GM11168 (cell line): ENCODE data around the gene GFER.
"Not testable (repeated sequence)": the region's sequence is repeated elsewhere in the genome, so short reads cannot be mapped to it uniquely, and the experiment has no call there.

Experiments used
- in situ Hi-C: fragments of 300-500 bp; cut with MboI; formaldehyde crosslinking; loops from one replicate; pipeline ENCODE4 v1.12.0; 2022; ENCODE audit warnings: low sequenced_read_pairs; ENCODE audit not compliant: unreplicated experiment

GFER gene

DNA sequence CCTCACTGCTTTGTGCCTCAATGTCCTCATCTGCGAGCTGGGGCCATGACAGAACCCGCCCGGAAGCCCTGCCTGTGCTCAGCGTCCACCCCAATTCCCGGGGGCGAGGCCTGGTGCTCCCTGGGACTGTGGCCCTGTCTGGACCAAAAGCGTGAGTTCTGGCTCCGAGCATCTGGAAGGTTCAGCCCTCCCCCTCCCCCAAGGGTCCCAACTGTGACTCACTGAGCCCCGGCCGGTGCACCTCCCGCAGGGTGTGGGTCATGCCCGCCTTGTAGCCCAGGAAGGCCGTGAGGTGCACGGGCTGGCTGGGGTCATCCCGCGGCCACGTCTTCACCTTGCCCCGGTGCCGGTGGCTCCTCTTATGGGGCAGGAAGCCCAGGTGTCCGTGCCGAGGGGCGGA, 30.3 kb upstream of the GFER start:
- in situ Hi-C loops, result loop anchor here (10.0 kb wide), 1 partner anchor 1609 kb away; no protein-coding TSS in a partner anchor

GRCh38 chr16:1957434-1958142, 26.4 kb upstream of the GFER start:
- in situ Hi-C loops, result loop anchor here (10.0 kb wide), 1 partner anchor 1613 kb away; no protein-coding TSS in a partner anchor

DNA sequence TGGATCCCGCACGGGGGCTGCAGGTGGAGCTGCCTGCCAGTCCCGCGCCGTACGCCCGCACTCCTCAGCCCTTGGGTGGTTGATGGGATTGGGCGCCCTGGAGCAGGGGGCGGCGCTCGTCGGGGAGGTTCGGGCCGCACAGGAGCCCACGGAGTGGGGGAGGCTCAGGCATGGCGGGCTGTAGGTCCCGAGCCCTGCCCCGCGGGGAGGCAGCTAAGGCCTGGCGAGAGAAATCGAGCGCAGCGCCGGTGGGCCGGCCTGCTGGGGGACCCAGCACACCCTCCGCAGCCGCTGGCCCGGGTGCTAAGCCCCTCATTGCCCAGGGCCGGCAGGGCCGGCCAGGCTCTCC, 25.9 kb upstream of the GFER start:
- in situ Hi-C loops, result loop anchor here (10.0 kb wide), 1 partner anchor 1613 kb away; no protein-coding TSS in a partner anchor

DNA sequence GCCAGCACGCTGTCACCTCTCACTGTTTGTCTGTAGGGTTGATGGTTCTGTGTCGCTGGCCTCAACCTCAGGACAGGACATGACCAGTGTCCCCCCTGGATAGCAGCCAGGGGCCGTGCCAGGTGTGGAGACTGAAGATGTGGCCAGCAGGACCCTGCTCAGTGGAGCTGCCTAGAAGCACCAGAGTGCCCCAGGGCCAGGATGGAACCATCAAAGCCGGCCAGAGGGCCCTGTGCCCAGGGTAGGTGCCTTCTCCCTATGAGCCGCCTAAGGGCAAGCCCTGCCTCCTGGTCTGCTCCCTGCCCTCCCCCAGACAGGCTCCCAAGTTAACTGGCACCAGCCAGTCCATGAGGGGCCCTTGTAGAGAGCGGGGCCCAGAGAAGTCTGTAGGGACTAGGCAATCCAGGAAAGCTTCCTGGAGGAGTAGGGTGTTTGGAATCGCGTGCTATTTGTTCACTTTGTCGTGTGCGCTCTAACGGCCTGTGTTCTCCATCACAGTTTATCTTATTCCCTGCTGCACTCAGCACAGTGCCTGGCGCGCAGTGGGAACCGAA, 25.2 kb upstream of the GFER start:
- in situ Hi-C loops, result loop anchor here (10.0 kb wide), 1 partner anchor 1614 kb away; no protein-coding TSS in a partner anchor

DNA sequence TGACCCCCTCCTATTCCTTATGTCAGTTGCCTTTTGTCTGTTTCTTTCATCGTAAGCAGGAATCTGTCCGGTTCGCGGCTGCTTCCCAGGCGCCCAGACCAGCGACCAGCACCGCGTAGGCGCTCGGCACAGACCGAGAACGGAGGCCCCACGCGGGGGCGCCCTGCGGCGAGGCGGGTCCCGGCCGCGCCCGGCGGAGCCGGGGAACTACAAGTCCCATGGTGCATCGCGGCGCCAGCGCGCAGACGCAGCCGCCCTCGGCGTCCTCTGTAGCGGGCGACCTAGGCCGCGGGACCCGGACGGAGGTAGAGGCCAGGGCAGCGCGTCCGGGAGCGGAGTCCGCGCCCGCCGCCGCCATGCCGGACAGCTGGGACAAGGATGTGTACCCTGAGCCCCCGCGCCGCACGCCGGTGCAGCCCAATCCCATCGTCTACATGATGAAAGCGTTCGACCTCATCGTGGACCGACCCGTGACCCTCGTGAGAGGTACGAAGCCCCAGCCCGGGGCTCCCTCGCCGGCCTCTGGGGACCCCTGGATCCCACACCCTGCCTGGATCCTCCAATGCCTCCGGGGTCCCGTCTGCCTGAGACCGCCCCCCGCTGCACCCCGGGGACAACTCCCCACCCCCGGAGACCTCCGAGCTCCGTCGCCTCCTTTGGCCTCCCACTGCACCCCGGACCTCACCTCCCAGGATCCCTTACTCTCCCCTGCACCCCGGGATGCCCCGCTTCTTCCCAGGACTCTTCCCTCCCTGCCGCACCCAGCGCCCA, 24.5 kb upstream of the GFER start, which contains the start of gene NDUFB10:
TSS of gene NDUFB10 (plus strand) at position 270 of the 771 bp plus-strand sequence. CDS start at position 357, 87 bp downstream.
- in situ Hi-C loops, result loop anchor here (10.0 kb wide), 1 partner anchor 1615 kb away; no protein-coding TSS in a partner anchor

DNA sequence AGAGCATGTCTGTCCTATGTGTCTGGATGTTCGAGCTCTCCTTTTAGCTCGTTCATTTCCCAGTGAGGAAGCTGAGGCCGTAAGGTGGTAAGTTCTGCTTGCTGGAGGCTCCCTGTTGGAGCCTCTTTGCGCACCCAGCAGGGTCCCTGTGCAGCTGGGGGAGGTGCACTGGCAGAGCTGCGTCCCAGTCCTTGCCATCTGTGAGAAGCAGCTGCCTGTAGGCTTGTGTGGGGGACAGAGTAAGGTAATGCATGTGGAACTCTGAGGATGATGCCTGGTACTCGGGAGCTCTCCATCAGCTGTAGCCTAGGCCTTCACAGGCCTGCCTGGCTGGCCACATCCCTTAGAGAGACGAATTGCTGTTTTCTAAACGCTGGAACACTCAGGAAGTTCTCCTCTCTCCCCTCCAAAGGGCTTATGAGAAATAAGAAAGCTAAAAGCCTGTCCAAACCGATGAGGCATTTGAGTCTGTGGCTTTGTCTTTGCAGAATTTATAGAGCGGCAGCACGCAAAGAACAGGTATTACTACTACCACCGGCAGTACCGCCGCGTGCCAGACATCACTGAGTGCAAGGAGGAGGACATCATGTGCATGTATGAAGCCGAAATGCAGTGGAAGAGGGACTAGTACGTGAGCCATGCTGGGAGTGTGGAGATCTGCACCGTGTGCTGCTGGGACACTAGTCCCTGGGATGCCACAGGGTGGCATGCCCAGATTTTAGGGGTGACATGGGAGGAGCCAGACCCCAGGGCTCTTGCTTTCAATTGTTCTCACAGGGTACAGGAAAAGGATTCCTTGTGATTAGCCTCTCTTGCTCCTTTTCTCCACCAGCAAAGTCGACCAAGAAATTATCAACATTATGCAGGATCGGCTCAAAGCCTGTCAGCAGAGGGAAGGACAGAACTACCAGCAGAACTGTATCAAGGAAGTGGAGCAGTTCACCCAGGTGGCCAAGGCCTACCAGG, 23.0 kb upstream of the GFER start:
- in situ Hi-C loops, result no loop called here

GRCh38 chr16:1961651-1962067, 22.3 kb upstream of the GFER start:
- in situ Hi-C loops, result no loop called here

DNA sequence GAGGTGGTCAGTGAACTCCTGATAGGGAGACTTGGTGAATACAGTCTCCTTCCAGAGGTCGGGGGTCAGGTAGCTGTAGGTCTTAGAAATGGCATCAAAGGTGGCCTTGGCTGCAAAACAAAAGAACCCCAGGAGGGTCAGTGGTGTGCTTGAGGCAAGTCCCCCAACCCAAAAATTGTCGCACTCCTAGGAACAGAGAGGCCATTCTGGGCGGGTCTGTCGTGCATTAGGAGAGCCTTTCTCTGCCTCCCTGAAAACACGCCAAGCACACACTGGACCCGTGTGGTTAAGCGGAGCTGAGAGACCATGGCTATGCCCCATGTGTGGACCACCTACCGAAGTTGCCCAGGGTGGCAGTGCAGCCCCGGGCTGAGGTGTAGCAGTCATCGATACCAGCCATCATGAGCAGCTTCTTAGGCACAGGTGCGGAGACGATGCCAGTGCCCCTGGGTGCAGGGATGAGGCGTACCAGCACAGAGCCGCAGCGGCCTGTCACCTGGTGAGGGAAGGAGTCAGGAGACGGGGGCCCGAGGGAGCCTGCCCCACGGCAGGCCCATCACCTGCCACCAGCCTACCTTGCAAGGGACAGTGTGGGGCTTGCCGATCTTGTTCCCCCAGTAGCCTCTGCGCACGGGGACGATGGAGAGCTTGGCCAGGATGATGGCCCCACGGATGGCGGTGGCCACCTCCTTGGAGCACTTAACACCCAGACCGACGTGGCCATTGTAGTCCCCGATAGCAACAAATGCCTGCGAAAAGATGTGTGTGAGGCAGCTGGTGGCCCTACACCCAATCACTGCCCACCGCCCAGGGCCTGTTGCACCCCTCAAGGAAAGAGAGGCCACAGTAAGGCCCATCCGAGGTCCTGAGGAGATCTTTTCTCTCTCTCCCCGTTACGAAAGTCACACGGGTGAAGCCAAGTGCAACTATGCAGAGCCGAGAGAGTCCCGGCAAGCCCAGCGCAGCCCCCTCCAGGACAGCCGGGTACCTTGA, 21.5 kb upstream of the GFER start:
- in situ Hi-C loops, result not testable (repeated sequence)

- in situ Hi-C loops, result no loop called here
Observed at GRCh38 chr16:1963806-1964505, 20.0 kb upstream of the GFER start.

DNA sequence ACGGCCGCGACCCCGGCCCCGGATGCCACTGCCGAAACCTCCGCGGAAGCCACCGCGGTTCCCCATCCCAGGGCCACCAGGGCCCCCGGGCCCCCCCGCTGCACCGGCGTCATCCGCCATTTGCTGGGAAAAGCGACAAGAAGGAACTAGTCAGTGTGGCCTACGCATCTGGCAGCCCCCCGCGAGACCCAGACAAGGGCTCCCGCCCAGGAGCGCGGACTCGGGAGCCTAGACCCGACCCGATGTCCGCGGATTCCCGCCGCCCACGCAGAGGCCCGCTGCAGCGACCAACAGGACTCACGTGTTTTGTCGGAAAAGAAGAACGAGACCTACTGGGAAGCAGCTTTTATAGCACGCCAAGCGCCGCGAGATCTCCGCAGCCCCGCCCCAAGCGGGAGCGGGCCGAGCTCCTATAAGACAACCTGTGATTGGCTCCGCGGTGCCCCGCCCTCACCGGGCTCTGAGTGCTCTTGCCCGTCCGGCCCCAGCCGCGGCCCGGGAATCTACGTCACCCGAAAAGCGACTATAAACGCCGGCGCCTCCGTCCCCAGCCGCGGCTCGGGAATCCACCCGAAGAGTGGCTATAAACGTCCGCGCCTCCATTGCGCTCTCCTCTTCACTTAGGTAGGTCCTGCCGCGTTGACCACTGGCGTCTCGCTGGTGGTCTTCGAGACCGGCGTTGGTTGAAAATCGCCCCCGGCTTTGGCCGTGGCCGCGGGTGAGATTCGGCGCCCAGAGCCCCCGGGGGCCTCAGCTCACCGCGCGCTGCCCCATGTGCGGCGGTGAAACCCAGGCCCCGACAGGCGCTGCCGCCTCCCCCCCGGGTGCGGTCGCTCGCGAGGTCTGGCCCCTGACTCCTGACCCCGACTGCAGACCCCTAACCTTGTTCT, 19.2 kb upstream of the GFER start, which contains the start of gene RPS2:
TSS of gene RPS2 (minus strand) at position 321 of the 890 bp plus-strand sequence. CDS start at position 120, 201 bp downstream.
- in situ Hi-C loops, result no loop called here

DNA sequence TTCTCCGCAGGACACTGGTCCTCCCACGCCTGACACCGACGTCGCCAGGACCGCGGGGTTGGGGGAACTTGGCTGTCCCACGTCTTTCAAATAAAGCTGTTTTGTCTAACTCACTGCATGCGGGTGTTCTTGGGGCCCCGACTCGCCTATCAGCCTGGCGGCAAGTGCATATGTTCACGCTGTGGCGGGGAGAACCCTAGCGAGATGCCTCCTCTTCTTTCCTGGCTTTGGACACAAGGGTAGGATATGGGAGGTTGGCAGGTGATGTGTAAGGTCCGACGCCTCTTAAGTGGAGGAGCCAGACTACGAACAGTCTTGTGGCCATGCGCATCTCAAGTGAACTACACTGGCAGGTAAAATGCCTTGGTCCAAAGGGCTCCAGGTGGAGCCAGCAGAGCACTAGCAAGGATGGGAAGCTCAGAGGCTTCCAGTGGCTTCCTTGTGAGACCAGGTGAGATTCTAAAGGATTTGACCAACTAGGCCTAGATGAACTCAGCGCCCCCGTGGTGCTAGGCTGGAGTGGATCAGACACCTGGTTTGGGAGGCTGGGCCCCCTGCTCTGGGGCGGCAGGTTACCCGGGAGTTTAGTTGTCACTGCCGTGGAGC, 18.5 kb upstream of the GFER start:
- in situ Hi-C loops, result no loop called here

DNA sequence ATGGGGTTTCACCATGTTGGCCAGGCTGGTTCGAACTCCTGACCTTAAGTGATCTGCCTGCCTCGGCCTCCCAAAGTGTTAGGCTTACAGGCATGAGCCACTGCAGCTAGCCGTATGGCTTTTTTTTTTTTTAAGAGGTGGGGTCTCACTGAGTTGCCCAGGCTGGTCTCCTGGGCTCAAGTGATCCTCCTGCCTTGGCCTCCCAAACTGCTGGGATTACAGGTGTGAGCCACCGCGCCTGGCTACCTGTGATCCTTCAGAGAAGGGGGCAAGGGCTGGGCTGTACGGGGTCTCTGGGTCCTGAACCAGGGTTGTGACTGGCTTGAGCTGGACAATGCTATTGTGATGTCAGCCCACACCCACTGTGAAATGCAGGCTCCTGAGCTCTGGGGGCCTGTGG, 17.5 kb upstream of the GFER start, which contains the start of gene RNF151:
TSS of gene RNF151 (plus strand) at position 397 of the 400 bp plus-strand sequence. CDS start 26 bp downstream, outside the sequence.
- in situ Hi-C loops, result no loop called here

- in situ Hi-C loops, result no loop called here
Observed at GRCh38 chr16:1968146-1968953, 15.6 kb upstream of the GFER start.

- in situ Hi-C loops, result no loop called here
Observed at GRCh38 chr16:1971796-1972489, 12.1 kb upstream of the GFER start, which contains the start of gene TBL3. Gene TBL3 (plus strand): TSS chr16:1972053. CDS start chr16:1972165, 112 bp downstream.

- in situ Hi-C loops, result no loop called here
Observed at GRCh38 chr16:1972490-1972877, 11.5 kb upstream of the GFER start.
